PC-9 (cell line): ENCODE data around the gene COLGALT1. TPM values are rescaled to one million over a fixed set of nuclear protein-coding genes. Genes with fewer than 3 reads are reported as not detected.
"Not testable (repeated sequence)": the region's sequence is repeated elsewhere in the genome, so short reads cannot be mapped to it uniquely, and the experiment has no call there.

Experiments
- BruUV-seq: library from RNA; stranded (reverse); fragments of 400-500 nt; replicated peaks from 2 replicates; lab custom pipeline; 2021; lab: Mats Ljungman, UMichigan
- CTCF ChIA-PET: fragments of 300-600 bp; sonication (Branson Sonifier 250); formaldehyde crosslinking; loops from one replicate; lab custom pipeline; 2022; ENCODE audit warnings: antibody characterized with exemption; lab: Charles Lee
- POLR2A ChIA-PET: fragments of 300-600 bp; sonication (Branson Sonifier 250); formaldehyde crosslinking; loops from one replicate; lab custom pipeline; 2022; ENCODE audit warnings: antibody characterized with exemption; ENCODE audit not compliant: unreplicated experiment; lab: Charles Lee
- DNase-seq, 2 experiments: peaks; one replicate each; pipeline versions ENCODE4 v3.0.0 to v3.0.0-alpha.2; 2015 to 2022; ENCODE audit warnings: mixed read lengths in 1 of 2
- H2AFZ ChIP-seq: fragments of 200-600 bp; sonication (generic); 2 replicates; pipeline ENCODE4 v1.8.1; 2017; ENCODE audit warnings: antibody characterized with exemption
- H3F3A ChIP-seq: fragments of 200-600 bp; sonication (generic); 2 replicates; pipeline ENCODE4 v1.8.1; 2017; ENCODE audit warnings: antibody characterized with exemption, mild to moderate bottlenecking, low read depth; ENCODE audit not compliant: insufficient read depth
- H3K27ac ChIP-seq: fragments of 200-600 bp; sonication (generic); 2 replicates; pipeline ENCODE4 v1.6.1; 2016; ENCODE audit warnings: mixed run types
- H3K27me3 ChIP-seq: fragments of 200-600 bp; sonication (generic); 2 replicates; pipeline ENCODE4 v1.6.1; 2016; ENCODE audit warnings: low read depth, mixed run types; ENCODE audit not compliant: insufficient read depth
- H3K36me3 ChIP-seq: fragments of 200-600 bp; sonication (generic); 2 replicates; pipeline ENCODE4 v1.6.1; 2016; ENCODE audit warnings: low read depth, mixed run types
- H3K4me1 ChIP-seq: fragments of 200-600 bp; sonication (generic); replicated peaks from 2 replicates; pipeline ENCODE4 v1.6.1; 2016; ENCODE audit warnings: mixed run types; ENCODE audit not compliant: insufficient read depth
- H3K4me2 ChIP-seq: fragments of 200-600 bp; sonication (generic); 2 replicates; pipeline ENCODE4 v1.6.1; 2017; ENCODE audit warnings: mixed run types
- H3K4me3 ChIP-seq: fragments of 200-600 bp; sonication (generic); 2 replicates; pipeline ENCODE4 v1.6.1; 2016; ENCODE audit warnings: mixed run types
- H3K79me2 ChIP-seq: fragments of 200-600 bp; sonication (generic); 2 replicates; pipeline ENCODE4 v1.6.1; 2017; ENCODE audit warnings: low read depth, mixed run types
- H3K9me2 ChIP-seq: fragments of 200-600 bp; sonication (generic); 2 replicates; pipeline ENCODE4 v1.8.1; 2017; ENCODE audit warnings: mild to moderate bottlenecking; ENCODE audit not compliant: insufficient read depth
- H3K9me3 ChIP-seq: fragments of 200-600 bp; sonication (generic); 2 replicates; pipeline ENCODE4 v1.8.1; 2016; ENCODE audit warnings: low read depth; ENCODE audit not compliant: insufficient read depth
- H4K20me1 ChIP-seq: fragments of 200-600 bp; sonication (generic); 2 replicates; pipeline ENCODE4 v1.8.1; 2017; ENCODE audit not compliant: insufficient read depth
- EZH2 ChIP-seq: fragments of 200-600 bp; sonication (generic); IDR thresholded peaks from 2 replicates; pipeline ENCODE4 v1.8.0; 2017; ENCODE audit warnings: antibody characterized with exemption, low read depth
- intact Hi-C: fragments of 100-400 bp; cut with micrococcal nuclease; formaldehyde crosslinking; loops from one replicate; pipeline ENCODE4 v1.10.0; 2022; ENCODE audit not compliant: unreplicated experiment
- total RNA-seq: library from RNA; stranded (reverse); gene quantifications from 2 replicates; pipeline ENCODE4 v1.2.3, GENCODE V29; 2021
- TF ChIP-seq, protein P1 (sequence below): fragments of 200-600 bp; sonication (generic); conservative IDR thresholded peaks from 2 replicates; pipeline ENCODE4 v1.6.1; 2017; ENCODE audit warnings: mixed run types, antibody characterized with exemption, mild to moderate bottlenecking, moderate library complexity

The COLGALT1 gene
- total RNA-seq, 1 experiment from 2014 or later: 88.8 TPM

DNA sequence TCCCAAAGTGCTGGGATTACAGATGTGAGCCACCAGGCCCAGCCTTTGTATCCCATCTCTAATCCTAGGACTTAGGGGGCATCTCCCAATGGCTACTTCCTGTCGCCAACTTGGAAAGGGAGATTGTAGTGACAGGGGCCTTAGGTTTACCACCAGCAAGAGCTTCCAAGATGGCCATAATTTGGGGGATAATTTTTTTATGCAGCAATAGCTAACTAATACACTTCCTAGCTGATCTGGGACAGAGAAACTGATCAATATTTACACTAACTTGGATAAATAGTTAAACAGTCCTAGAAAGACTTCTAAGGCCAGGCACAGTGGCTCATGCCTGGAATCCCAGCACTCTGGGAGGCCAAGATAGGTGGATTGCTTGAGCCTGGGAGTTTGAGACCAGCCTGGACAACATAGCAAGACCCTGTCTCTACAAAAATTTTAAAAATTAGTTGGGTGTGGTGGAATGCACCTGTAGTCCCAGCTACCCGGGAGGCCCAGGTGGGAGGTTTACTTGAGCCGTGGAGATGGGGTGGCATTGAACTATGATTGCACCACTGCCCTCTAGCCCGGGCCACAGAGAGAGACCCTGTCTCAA, 5.3 kb upstream of the COLGALT1 start:
- Histone ChIP-seq H3K27me3 (no peaks in the 10 kb centered on the region), H2AFZ (no peak overlapping the region), H3K9me2 (no peaks in the 10 kb centered on the region), H3K79me2 (no peaks in the 10 kb centered on the region), H3K9me3 (no peaks in the 10 kb centered on the region), H3K4me2 (no peak overlapping the region), H3F3A (peaks cover 16% of the 10 kb centered on the region; the same call in 1 of the 2 replicates), H3K4me1 (no peaks in the 10 kb centered on the region), H3K36me3 (no peaks in the 10 kb centered on the region), H3K27ac (no peak overlapping the region), H3K4me3 (no peak overlapping the region), H4K20me1 (no peaks in the 10 kb centered on the region)
- no TSS peak for BruUV-seq
- ChIA-PET POLR2A (no interaction called here), CTCF (no interaction called here)
- intact Hi-C loops: loop anchor here (10.0 kb wide), 1 partner anchor 75 kb away; the partner anchor contains the start of gene SLC27A1
- no peak for DNase-seq
- TF ChIP-seq EZH2: no peak
- TF ChIP-seq, protein P1, sequence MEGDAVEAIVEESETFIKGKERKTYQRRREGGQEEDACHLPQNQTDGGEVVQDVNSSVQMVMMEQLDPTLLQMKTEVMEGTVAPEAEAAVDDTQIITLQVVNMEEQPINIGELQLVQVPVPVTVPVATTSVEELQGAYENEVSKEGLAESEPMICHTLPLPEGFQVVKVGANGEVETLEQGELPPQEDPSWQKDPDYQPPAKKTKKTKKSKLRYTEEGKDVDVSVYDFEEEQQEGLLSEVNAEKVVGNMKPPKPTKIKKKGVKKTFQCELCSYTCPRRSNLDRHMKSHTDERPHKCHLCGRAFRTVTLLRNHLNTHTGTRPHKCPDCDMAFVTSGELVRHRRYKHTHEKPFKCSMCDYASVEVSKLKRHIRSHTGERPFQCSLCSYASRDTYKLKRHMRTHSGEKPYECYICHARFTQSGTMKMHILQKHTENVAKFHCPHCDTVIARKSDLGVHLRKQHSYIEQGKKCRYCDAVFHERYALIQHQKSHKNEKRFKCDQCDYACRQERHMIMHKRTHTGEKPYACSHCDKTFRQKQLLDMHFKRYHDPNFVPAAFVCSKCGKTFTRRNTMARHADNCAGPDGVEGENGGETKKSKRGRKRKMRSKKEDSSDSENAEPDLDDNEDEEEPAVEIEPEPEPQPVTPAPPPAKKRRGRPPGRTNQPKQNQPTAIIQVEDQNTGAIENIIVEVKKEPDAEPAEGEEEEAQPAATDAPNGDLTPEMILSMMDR: no peak

DNA sequence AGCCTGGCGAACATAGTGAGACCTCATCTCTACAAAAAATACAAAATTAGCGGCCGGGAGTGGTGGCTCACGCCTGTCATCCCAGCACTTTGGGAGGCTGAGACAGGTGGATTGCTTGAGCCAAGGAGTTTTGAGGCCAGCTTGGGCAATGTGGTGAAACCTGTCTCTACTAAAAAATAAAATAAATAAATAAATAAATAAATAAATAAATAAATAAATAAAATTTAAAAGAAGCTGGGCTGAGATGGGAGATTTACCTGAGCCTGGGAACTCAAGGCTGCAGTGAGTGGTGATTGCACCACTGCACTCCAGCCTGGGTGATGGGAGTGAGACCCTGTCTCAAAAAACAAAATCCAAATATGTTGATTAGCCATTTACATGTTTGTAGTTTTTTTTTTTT, 2.7 kb upstream of the COLGALT1 start:
- H3F3A ChIP-seq: peaks cover 19% of the 10 kb centered on the region; the same call in 1 of the 2 replicates
- H4K20me1 ChIP-seq, BruUV-seq, H2AFZ ChIP-seq, H3K27me3 ChIP-seq, H3K9me2 ChIP-seq, H3K27ac ChIP-seq, H3K4me2 ChIP-seq, DNase-seq, POLR2A ChIA-PET, H3K4me1 ChIP-seq, H3K36me3 ChIP-seq, H3K9me3 ChIP-seq, H3K4me3 ChIP-seq: not testable (repeated sequence)
- intact Hi-C loops: loop anchor here (10.0 kb wide), 1 partner anchor 78 kb away; the partner anchor contains the start of gene SLC27A1
- peaks cover 18% of the 10 kb centered on the region for H3K79me2 ChIP-seq
- CTCF ChIA-PET: interaction anchor here (0.6 to 1.3 kb wide), 4 partner anchors 11 to 219 kb away, joined by 4 to 7 read pairs (median 4); no protein-coding TSS in a partner anchor

DNA sequence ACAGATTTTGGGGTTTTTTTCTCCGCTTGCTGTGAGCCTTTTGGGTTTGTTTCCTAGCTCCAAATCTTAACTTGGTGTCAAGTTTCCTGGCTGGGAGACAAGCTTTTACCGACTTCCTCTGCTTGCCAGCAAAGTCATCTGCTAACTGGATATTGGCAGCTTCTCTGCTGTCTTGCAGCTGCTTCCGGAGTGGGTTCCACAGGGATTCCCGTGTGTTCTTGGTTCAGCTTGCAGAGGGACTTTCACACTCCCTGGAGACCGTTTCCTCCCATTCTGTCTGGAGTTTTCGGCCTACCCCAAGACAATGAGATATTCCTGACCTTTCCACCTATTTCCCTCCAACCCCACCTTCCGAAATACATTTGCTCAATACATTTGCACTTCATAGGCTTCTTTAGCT, 2.2 kb upstream of the COLGALT1 start:
- H2AFZ ChIP-seq: no peak overlapping the region
- peaks cover 19% of the 10 kb centered on the region; the same call in 1 of the 2 replicates for H3F3A ChIP-seq
- H3K36me3 ChIP-seq: no peaks in the 10 kb centered on the region
- no peak overlapping the region for H3K4me2 ChIP-seq
- H3K27me3 ChIP-seq: no peaks in the 10 kb centered on the region
- TF ChIP-seq, protein P1: no peak
- TF ChIP-seq EZH2: no peak
- POLR2A ChIA-PET: no interaction called here
- no peak overlapping the region for H3K4me3 ChIP-seq
- intact Hi-C loops: loop anchor here (10.0 kb wide), 1 partner anchor 78 kb away; the partner anchor contains the start of gene SLC27A1
- CTCF ChIA-PET: interaction anchor here (0.6 to 1.3 kb wide), 4 partner anchors 11 to 219 kb away, joined by 4 to 7 read pairs (median 6); no protein-coding TSS in a partner anchor
- no TSS peak for BruUV-seq
- DNase-seq: no peak
- no peak overlapping the region for H3K27ac ChIP-seq
- H3K4me1 ChIP-seq: peaks cover 7% of the 10 kb centered on the region
- peaks cover 18% of the 10 kb centered on the region for H3K79me2 ChIP-seq
- no peaks in the 10 kb centered on the region for H3K9me2 ChIP-seq
- 0 out of 2 replicates have a peak, but pooled peaks cover 5% of the 10 kb centered on the region for H4K20me1 ChIP-seq
- no peaks in the 10 kb centered on the region for H3K9me3 ChIP-seq
